HG03575 (cell line): ENCODE measurements around the gene KDM6B.
"Not testable (repeated sequence)": the region's sequence is repeated elsewhere in the genome, so short reads cannot be mapped to it uniquely, and the experiment has no call there.

Experiments
- ATAC-seq: cut with Tn5 transposase; IDR thresholded peaks from one replicate; pipeline ENCODE4 v1.9.1; 2021; ENCODE audit not compliant: unreplicated experiment, insufficient number of reproducible peaks, low FRiP score; ENCODE audit errors: extremely low read depth

Gene KDM6B

DNA sequence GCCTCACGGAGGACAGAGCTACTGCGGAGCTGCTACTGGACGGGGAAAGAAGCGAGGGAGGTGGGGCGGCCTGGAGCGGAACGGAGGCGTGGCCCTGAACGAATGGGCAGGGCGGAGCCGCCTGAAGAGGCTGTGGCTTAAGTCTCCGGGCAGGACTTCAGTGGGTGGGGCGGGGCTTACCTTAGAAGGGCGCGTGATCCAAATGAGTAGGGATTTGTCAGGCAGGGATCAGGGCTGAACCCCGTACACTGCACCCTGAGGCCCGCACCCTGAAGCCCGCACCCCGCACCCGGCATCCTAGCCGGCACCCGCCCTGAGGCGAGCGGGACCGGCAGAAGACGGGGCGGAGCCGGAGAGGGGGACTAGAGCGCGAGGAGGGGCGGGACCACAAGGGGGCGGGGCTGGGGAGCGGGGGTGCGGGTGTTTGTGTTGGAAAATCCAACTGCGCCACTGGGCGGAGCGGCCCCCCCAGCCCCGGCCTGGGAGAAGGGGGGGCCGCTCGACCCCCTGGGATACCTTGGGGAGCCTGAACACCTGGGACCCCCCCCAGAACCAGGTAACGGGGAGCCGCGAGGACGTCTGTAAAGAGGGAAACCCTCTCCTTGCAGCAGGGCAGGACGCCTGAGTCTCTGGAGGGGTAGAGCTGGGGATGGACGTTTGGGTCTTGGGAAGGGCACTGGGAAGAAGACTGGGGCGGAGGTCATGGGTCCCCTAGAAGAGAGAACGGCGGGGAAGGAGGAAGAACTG lies at the start of gene KDM6B:
TSS of gene KDM6B (plus strand) at position 423 of the 747 bp plus-strand sequence. CDS start 11,338 bp downstream, outside the sequence.
- ATAC-seq = no peak

GRCh38 chr17:7786866-7787265 lies 47.2 kb upstream of the KDM6B start:
- ATAC-seq = no peak

GRCh38 chr17:7789131-7789530 lies 44.9 kb upstream of the KDM6B start:
- ATAC-seq = no peak

- ATAC-seq = no peak
Measured at GRCh38 chr17:7790150-7790549, 43.9 kb upstream of the KDM6B start.

DNA sequence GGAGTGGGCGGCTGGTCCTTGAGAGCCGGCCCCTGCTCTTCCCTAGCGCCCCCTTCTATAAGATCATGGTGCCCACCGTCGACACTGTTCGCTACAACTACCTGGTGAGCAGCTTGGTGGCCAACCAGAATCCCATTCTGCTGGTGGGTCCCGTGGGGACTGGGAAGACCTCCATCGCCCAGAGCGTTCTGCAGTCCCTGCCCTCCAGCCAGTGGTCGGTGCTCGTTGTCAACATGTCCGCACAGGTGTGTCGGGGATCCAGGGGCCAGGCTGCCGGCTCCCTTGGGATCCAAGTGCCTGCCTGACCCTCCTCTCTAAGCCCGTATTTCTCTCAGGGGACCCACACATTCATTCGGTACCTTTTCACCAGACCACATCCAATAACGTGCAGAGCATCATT lies 41.4 kb upstream of the KDM6B start:
- no peak for ATAC-seq

- ATAC-seq = no peak
Measured at GRCh38 chr17:7794075-7794663, 39.8 kb upstream of the KDM6B start.

GRCh38 chr17:7797976-7798375 lies 36.0 kb upstream of the KDM6B start:
- ATAC-seq = no peak

GRCh38 chr17:7798839-7799238 lies 35.2 kb upstream of the KDM6B start:
- no peak for ATAC-seq

DNA sequence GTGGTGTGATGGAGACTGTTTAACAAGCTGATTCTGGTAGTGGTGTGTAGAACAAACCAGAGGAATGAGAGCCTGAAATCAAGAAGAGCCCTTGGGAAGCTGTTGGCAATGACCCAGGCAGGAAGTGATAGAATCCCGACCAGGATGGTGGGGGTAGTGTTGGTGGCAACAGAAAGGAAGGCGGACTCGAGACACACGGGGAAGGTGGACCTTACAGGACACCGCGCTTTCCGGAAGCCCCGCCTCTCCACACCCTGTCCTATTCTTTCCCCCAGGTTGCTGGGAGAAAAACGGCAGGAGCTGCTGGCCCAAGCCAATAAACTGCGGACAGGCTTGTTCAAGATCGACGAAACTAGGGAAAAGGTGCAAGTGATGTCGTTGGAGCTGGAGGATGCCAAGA lies 30.0 kb upstream of the KDM6B start:
- no peak for ATAC-seq

GRCh38 chr17:7806587-7806986 lies 27.4 kb upstream of the KDM6B start:
- ATAC-seq = no peak

DNA sequence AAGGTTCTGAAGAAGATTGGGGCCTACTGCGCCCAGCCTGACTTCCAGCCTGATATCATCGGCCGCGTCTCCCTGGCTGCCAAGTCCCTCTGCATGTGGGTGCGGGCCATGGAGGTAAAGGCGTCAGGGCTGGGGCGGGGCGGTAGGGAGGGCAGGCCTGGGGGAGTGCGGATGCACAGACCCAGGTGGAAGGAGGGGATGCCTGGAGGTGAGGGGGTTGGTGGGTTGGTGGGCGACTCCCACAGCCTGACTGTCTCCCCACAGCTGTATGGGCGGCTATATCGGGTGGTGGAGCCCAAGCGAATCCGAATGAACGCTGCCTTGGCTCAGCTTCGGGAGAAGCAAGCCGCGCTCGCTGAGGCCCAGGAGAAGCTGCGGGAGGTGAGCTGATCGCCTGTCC lies 26.8 kb upstream of the KDM6B start:
- ATAC-seq = no peak

GRCh38 chr17:7809086-7809790 lies 24.8 kb upstream of the KDM6B start:
- no peak for ATAC-seq

- not testable (repeated sequence) for ATAC-seq
Measured at GRCh38 chr17:7809791-7810343, 24.1 kb upstream of the KDM6B start.

- ATAC-seq = no peak
Measured at GRCh38 chr17:7811251-7811650, 22.8 kb upstream of the KDM6B start.

GRCh38 chr17:7814969-7815368 lies 19.0 kb upstream of the KDM6B start:
- no peak for ATAC-seq

DNA sequence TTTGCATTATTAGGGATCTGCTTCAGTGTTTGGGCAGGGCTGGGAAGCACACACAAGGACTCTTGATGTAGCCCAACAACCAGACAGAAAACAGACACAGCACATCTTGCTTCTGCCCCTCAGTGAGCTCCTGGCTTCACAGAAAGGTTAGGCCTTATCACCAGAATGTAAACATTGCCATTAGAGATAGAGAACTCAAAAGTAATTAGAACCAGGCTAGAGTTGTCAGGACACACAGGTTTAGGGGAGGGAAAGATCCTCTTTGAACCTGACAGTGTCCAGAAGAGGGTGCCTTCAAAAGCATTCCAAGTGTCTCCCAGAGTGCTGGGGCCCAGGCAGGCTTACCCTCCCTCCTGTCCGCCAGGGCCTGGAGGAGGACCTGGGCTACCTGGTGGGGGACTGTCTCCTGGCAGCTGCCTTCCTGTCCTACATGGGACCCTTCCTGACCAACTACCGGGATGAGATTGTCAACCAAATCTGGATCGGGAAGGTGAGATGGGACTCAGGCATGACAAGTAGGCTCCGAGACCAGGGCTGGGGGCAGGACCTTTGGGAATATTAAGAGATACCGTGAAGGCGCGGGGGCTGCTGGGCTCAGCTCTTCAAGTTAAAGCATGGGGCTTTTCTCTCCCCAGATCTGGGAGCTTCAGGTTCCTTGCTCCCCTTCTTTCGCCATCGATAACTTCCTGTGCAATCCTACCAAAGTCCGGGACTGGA lies 16.9 kb upstream of the KDM6B start:
- no peak for ATAC-seq

DNA sequence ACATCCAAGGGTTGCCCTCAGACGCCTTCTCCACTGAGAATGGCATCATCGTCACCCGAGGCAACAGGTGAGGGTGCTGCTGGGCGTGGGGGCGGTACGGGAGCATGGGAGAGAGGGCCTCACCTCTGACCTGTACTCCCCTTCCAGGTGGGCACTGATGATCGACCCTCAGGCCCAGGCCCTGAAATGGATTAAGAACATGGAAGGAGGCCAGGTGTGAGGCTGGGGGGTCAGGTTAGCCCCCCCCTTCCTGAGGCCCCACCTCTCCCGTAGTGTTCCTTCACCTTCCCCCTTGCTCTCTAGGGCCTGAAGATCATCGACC lies 16.4 kb upstream of the KDM6B start:
- ATAC-seq = no peak

DNA sequence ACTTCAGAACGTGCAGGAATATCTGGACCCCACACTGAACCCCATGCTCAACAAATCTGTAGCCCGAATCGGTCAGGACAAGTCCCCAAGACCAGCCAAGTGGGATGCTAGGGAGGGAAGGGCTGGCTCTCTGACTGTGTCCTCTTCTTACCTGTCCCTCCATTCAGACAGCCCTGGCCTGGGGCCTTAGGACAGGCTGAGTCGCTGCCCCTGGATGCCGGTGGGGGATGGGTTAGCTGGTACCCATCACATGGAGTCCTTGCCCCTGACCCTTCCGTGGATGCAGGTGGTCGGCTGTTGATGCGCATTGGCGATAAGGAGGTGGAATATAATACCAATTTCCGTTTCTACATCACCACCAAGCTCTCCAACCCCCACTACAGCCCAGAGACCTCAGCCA lies 16.0 kb upstream of the KDM6B start:
- ATAC-seq = no peak
